GM23338 (cell line): ENCODE measurements around the gene CELSR1.

Experiments
- CREB1 ChIP-seq: fragments of 250-450 bp; sonication (Bioruptor Pico); IDR thresholded peaks from 2 replicates; pipeline ENCODE4 v1.5.0; 2020; ENCODE audit warnings: low read depth, mild to moderate bottlenecking, moderate library complexity
- JUNB ChIP-seq: IDR thresholded peaks from one replicate; pipeline ENCODE4 v1.6.1; 2016; ENCODE audit warnings: antibody characterized with exemption; ENCODE audit not compliant: unreplicated experiment
- POLR2AphosphoS5 ChIP-seq: IDR thresholded peaks from 2 replicates; pipeline ENCODE4 v1.6.1; 2016; ENCODE audit warnings: antibody characterized with exemption, low read depth
- STAT1 ChIP-seq: IDR thresholded peaks from one replicate; pipeline ENCODE4 v1.6.1; 2016; ENCODE audit warnings: antibody characterized with exemption; ENCODE audit not compliant: unreplicated experiment
- TF ChIP-seq, protein P1 (sequence below), 2 experiments: fragments of 200-600 bp in 1 of 2; sonication (generic) in 1 of 2; conservative IDR thresholded peaks; 2 replicates each; pipeline versions ENCODE4 v1.5.1 to v1.6.1; 2016 to 2017; ENCODE audit warnings: antibody characterized with exemption in 2 of 2, low read depth in 2 of 2, mild to moderate bottlenecking in 2 of 2, moderate library complexity in 1 of 2

DNA sequence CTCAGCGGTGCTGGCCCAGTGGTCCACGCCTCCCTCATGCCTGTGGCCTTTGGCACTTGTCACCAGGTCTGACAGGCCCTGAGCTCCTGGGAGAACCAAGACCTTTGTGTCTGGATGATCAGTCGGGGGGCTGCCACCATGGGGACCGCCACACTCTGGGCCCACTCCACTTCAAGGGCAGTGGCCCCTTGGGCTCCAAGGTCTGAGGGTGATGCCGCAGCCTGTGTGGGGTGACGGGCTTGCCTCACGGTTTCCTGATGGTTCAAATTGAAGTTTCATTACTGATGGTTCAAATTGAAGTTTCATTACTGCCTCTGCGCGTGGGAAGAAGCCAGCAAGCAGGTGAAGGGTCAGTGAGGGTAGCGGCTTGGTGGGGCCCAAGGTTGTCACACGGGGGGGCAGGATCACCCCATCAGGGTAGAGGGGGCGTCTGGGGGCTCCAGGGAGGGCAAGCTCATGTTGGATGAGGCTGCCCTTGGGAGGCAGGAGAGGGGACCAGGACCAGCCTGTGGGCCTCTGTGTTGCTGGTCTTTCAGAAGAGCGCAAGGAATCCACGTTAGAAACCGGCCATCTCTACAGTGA is 174.4 kb downstream of the CELSR1 start:
- TF ChIP-seq STAT1 (no peak), CREB1 (CRISPR knock-in tag) (no peak), POLR2AphosphoS5 (no peak), JUNB (no peak)
- TF ChIP-seq, protein P1, sequence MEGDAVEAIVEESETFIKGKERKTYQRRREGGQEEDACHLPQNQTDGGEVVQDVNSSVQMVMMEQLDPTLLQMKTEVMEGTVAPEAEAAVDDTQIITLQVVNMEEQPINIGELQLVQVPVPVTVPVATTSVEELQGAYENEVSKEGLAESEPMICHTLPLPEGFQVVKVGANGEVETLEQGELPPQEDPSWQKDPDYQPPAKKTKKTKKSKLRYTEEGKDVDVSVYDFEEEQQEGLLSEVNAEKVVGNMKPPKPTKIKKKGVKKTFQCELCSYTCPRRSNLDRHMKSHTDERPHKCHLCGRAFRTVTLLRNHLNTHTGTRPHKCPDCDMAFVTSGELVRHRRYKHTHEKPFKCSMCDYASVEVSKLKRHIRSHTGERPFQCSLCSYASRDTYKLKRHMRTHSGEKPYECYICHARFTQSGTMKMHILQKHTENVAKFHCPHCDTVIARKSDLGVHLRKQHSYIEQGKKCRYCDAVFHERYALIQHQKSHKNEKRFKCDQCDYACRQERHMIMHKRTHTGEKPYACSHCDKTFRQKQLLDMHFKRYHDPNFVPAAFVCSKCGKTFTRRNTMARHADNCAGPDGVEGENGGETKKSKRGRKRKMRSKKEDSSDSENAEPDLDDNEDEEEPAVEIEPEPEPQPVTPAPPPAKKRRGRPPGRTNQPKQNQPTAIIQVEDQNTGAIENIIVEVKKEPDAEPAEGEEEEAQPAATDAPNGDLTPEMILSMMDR (conservative IDR thresholded peaks at IDR 0.05; ENCODE audit: low read depth in 2 of 2) = no peak
